ENCODE measurements around the gene UNC13B. TPM values are rescaled to one million over a fixed set of nuclear protein-coding genes. Genes with fewer than 3 reads are reported as not detected.

Gene UNC13B
- total and polyA plus RNA-seq, 9 of the 15 experiments (the other 6 are each of a cell fraction or from before 2014, with no cell fraction given), result 2.4 to 11.5 (median 8.6) TPM

DNA sequence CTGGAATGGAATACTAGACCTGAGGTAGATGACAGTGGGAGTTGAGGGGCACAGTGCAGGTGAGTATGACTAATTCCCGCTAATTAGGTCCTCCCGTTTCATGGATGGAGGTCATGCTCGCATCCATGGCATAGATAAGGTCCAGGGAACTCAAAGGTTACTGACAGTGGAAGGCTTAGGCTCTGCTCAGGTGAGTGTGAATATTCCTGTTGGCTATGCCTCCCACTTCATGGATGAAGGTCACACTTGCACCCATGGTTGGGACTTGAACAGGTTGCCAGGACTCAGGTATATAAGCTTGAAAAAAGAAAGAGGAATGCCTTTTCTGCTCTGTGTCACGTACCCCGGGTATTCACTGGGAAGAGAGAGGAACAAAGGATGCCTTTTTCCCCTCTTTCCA is 19.8 kb upstream of the UNC13B start:
- in situ Hi-C loops (cut with MboI), result no loop called here
- no peak overlapping the region for H3K9ac ChIP-seq (ENCODE audit: insufficient read depth in 1 of 2, low read depth in 2 of 2, low read length in 2 of 2)
- no peak for TF ChIP-seq TAF1 (IDR thresholded peaks at IDR 0.05; ENCODE audit: control insufficient read depth, extremely low read depth, insufficient read depth, low read length, severe bottlenecking)
- no peak for TF ChIP-seq ZNF121 (CRISPR knock-in tag; conservative IDR thresholded peaks at IDR 0.05)
- TF ChIP-seq BCOR (IDR thresholded peaks at IDR 0.05), result no peak
- TF ChIP-seq, protein P1, sequence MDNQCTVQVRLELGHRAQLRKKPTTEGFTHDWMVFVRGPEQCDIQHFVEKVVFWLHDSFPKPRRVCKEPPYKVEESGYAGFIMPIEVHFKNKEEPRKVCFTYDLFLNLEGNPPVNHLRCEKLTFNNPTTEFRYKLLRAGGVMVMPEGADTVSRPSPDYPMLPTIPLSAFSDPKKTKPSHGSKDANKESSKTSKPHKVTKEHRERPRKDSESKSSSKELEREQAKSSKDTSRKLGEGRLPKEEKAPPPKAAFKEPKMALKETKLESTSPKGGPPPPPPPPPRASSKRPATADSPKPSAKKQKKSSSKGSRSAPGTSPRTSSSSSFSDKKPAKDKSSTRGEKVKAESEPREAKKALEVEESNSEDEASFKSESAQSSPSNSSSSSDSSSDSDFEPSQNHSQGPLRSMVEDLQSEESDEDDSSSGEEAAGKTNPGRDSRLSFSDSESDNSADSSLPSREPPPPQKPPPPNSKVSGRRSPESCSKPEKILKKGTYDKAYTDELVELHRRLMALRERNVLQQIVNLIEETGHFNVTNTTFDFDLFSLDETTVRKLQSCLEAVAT (IDR thresholded peaks at IDR 0.05), result no peak
- TF ChIP-seq, protein P2, sequence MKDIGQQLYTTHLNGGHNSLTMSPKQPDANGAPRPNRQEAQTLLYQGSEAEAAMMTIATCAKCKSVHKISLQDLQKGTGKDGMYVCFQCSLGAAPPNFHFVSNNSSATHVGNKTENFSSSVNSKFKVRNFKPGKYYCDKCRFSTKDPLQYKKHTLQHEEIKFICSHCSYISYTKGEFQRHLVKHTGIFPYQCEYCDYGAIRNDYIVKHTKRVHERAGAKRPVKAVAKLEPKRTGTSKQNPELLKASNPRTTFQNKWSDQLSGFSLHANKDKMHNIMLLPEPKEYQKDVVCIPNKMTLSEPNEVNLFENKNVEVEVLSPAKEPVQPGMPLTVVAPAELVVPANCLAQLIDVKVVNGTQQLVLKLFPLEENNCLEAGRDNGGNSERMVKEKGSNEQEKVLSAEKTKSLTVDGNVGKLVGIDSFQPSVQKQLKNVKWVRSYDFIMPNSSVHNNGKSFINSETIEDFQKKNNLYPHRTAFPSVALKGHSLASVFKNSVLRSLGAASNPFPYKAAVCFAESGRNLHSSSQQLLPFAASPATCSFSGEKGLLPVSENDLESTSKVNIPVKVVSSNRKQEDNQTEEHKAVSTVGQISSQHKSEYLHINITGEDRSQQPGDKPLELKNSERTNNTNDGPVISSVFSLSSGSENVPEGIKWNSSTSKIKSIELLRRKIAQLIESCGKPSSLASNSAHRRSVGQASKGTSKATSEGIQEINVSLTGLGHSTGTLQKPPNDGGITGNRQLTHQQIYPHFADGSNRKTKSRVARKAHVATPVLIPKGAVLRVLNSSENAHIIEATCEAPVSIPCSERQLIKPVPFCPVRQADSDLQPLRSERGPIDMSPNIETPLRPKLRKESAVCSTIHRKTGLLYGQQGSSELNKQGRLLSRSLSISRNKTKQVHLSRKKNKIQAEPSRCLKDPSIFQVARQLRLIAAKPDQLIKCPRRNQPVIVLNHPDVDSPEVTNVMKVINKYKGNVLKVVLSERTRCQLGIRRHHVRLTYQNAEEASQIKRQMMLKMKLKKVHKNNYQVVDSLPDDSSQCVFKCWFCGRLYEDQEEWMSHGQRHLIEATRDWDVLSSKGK (CRISPR knock-in tag; IDR thresholded peaks at IDR 0.05), result no peak
- no peak for TF ChIP-seq ELF2 (CRISPR knock-in tag; IDR thresholded peaks at IDR 0.05)
- TF ChIP-seq FIP1L1 (IDR thresholded peaks at IDR 0.05; ENCODE audit: low read depth, low read length, poor library complexity, severe bottlenecking), result no peak
- no peak for TF ChIP-seq SPI1 (IDR thresholded peaks at IDR 0.05; ENCODE audit: borderline replicate concordance, low read depth, low read length)
- TF ChIP-seq MCM2 (IDR thresholded peaks at IDR 0.05; ENCODE audit: low read depth), result no peak
- no peak for TF ChIP-seq BHLHE40 (IDR thresholded peaks at IDR 0.05; ENCODE audit: low read length)
- TF ChIP-seq, protein P3, sequence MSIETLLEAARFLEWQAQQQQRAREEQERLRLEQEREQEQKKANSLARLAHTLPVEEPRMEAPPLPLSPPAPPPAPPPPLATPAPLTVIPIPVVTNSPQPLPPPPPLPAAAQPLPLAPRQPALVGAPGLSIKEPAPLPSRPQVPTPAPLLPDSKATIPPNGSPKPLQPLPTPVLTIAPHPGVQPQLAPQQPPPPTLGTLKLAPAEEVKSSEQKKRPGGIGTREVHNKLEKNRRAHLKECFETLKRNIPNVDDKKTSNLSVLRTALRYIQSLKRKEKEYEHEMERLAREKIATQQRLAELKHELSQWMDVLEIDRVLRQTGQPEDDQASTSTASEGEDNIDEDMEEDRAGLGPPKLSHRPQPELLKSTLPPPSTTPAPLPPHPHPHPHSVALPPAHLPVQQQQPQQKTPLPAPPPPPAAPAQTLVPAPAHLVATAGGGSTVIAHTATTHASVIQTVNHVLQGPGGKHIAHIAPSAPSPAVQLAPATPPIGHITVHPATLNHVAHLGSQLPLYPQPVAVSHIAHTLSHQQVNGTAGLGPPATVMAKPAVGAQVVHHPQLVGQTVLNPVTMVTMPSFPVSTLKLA (conservative IDR thresholded peaks at IDR 0.05), result no peak
- TF ChIP-seq CBX3 (IDR thresholded peaks at IDR 0.05; ENCODE audit: borderline replicate concordance in 1 of 2, low read length in 2 of 2), result peak; percentile 66 to 88
- no peak for TF ChIP-seq ZBTB7A (IDR thresholded peaks at IDR 0.05; ENCODE audit: borderline replicate concordance, control insufficient read depth, low read depth, low read length)
- no peak for TF ChIP-seq ETS2 (tag; IDR thresholded peaks at IDR 0.05; ENCODE audit: borderline replicate concordance, poor library complexity, severe bottlenecking)
- TF ChIP-seq TRIM24 (IDR thresholded peaks at IDR 0.05), result 0 out of 4 replicates have a peak, but pooled peaks of 1 of the 2 experiments have one; percentile 31
- TF ChIP-seq CBX1 (IDR thresholded peaks at IDR 0.05; ENCODE audit: low read depth), result peak; percentile 78; the same call in 1 of the 2 replicates
- peak; percentile 89 for TF ChIP-seq TRIM28 (IDR thresholded peaks at IDR 0.05)
- peak; percentile 89 for TF ChIP-seq CBX5 (IDR thresholded peaks at IDR 0.05; ENCODE audit: borderline replicate concordance, low read depth)
- no peak for TF ChIP-seq HMG20B (CRISPR knock-in tag; IDR thresholded peaks at IDR 0.05)

More for the DNA sequence above, 19.8 kb upstream of the UNC13B start:
- BruUV-seq (replicated peaks), result no TSS peak
- FAIRE-seq (no peak), DNase-seq (ENCODE audit: extremely low read depth in 1 of 4, low spot score in 3 of 4) (no peak), ATAC-seq (no peak)
- Histone ChIP-seq H3K4me1 (replicated peaks in 1 of 2; ENCODE audit: control insufficient read depth in 2 of 2, insufficient read depth in 2 of 2, low read length in 2 of 2) (peaks cover 0 to 8% of the 10 kb centered on the region in 2 experiments; a peak in 2 of 5 replicates), H3K4me2 (ENCODE audit: insufficient read depth, low read length) (no peak overlapping the region), H3K27me3 (ENCODE audit: control insufficient read depth in 2 of 2, insufficient read depth in 2 of 2, low read length in 2 of 2) (no peaks in the 10 kb centered on the region), H3K27ac (ENCODE audit: extremely low read depth, low read depth, low read length) (no peak overlapping the region), H3K9me3 (replicated peaks; ENCODE audit: control insufficient read depth, insufficient read depth, low read depth, low read length) (peaks cover 7% of the 10 kb centered on the region), H3K79me2 (ENCODE audit: control insufficient read depth, insufficient read depth, low read length) (no peaks in the 10 kb centered on the region), H3K36me3 (ENCODE audit: control insufficient read depth, insufficient read depth, low read length) (no peaks in the 10 kb centered on the region), H4K20me1 (replicated peaks; ENCODE audit: control insufficient read depth, insufficient read depth, low read length) (no peaks in the 10 kb centered on the region), H3K4me3 (no peak overlapping the region), H2AFZ (ENCODE audit: low read depth, low read length) (no peak overlapping the region), H3K9me1 (ENCODE audit: control insufficient read depth, insufficient read depth, low read length) (no peaks in the 10 kb centered on the region)
- WGBS (ENCODE audit: insufficient coverage, low coverage, missing lambda C conversion rate), result 3% methylated on average over 4 of the region's 5 CpGs
- intact Hi-C loops (cut with micrococcal nuclease), result no loop called here
- POLR2A ChIA-PET, result no interaction called here
- CTCF ChIA-PET (ENCODE audit: low intra/inter-chr PET ratio), result no interaction called here
